Activated CD4-positive, alpha-beta T cell treated with anti-CD3 and anti-CD28 coated beads, Interleukin-2, amount 50 U/mL, for 48 hours (primary cell): ENCODE measurements around the gene GTF2IRD1.
A peak's percentile ranks its signal among the peaks of the same experiment; 100 is the strongest.
"Not testable (repeated sequence)": the region's sequence is repeated elsewhere in the genome, so short reads cannot be mapped to it uniquely, and the experiment has no call there.

Source experiments
- DNase-seq, 2 experiments: peaks; one replicate each; pipeline ENCODE4 v3.0.0-alpha.2; 2020

The GTF2IRD1 gene

GRCh38 chr7:74430409-74430808 is 23.3 kb upstream of the GTF2IRD1 start:
- not testable (repeated sequence) for DNase-seq

- DNase-seq, result no peak
These were observed 22.7 kb upstream of the GTF2IRD1 start for GRCh38 chr7:74430961-74431466.

- DNase-seq, result not testable (repeated sequence)
These were observed 16.5 kb upstream of the GTF2IRD1 start for GRCh38 chr7:74437291-74437571.

DNA sequence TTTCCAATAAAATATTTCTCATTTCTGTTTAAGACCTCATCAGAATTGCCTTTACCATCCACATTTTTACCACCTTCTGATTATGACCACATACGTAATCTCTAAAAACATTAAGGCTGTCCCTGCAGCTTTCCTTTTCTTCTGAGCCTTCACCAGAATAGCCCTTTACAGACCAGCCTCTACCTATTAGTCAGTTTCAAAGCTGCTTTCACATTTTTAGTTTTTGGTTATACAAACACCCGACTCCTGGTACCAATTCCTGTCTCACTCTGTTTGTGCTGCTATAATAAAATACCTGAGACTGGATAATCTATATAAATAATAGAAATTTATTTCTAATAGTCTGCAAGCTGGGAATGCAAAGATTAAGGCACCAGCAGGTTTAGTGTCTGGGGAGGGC is 15.4 kb upstream of the GTF2IRD1 start:
- DNase-seq, result no peak

GRCh38 chr7:74439541-74439940 is 14.2 kb upstream of the GTF2IRD1 start:
- DNase-seq, result no peak

GRCh38 chr7:74440143-74440542 is 13.6 kb upstream of the GTF2IRD1 start:
- not testable (repeated sequence) for DNase-seq

GRCh38 chr7:74441801-74442200 is 11.9 kb upstream of the GTF2IRD1 start:
- DNase-seq, result no peak

DNA sequence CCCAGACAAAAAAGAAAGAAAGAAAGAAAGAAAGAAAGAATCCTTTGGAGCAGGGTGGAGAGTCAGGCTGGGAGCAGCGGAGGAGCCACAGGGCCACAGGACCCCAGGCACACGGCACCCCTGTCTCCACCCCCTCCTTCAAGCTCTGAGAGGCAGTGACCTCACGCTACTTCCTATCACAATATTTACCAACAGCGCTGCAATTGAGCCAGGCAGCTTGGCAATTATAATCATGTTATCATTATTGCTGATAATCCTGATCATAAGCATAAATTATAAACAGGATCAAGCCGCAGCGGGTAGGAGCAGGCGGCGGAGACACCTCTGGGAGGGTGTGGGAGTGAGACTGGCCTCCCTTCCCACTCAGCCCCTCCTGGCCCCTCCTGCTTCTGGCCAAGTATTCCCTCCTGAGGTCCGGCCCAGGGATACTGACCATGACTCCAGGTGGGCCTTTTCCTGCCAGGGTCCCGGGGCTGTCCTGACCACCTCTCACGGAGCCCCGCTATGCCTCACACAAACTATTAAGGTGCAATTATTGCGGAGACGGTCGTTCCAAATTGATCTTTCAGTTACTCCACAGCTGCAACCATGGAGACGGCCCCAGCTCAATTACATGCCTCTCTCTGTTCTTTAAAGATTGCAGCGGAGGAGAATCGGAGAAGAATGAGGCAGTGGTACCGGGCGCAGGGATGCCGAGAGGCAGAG is 10.0 kb upstream of the GTF2IRD1 start:
- DNase-seq, result no peak

DNA sequence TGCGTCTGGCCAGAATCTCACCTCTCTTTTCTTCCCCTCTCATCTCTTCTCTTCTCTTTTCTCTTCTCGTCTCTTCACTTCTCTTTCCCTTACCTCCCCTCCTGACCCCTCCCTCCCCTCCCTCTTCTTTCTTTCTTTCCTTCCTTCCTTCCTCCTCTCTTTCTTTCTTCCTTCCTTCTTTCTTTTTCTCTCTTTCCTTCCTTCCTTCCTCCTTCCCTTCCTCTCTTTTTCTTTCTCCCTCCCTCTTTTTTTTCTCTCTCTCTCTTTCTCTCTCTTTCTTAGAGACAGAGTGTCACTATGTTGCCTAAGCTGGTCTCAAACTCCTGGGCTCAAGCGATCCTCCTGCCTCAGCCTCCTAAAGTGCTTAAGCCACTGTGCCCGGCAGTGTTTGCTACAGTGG is 4.6 kb upstream of the GTF2IRD1 start:
- no peak for DNase-seq

DNA sequence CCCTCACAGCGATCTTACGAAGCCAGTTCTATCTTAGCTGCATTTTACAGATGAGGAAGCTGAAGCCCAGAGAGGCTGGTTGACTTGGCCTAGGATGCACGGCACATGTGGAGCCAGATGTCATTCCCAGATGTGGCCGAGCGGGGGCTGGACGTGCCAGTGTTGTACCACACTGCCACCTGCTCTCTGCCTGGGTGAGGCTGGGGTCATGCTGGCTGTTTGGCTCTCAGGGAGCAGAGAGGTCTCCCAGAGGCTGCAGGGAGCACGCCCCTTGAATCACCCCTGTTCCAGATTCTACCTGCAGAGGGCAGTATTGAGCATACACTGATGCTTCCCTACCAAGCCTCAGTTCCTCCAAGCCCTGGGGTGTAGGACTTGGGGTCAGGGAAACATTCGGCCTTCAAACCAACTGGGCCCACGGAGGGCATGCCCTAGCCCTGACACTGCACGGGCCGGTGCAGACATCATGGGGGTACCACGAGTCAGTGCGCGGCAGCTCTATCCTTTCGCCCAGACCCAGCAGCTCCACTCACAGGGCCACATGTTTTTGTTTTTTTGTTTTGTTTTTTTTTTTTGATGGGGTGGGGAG is 3.8 kb upstream of the GTF2IRD1 start:
- DNase-seq, result peak; percentile 74 to 82

DNA sequence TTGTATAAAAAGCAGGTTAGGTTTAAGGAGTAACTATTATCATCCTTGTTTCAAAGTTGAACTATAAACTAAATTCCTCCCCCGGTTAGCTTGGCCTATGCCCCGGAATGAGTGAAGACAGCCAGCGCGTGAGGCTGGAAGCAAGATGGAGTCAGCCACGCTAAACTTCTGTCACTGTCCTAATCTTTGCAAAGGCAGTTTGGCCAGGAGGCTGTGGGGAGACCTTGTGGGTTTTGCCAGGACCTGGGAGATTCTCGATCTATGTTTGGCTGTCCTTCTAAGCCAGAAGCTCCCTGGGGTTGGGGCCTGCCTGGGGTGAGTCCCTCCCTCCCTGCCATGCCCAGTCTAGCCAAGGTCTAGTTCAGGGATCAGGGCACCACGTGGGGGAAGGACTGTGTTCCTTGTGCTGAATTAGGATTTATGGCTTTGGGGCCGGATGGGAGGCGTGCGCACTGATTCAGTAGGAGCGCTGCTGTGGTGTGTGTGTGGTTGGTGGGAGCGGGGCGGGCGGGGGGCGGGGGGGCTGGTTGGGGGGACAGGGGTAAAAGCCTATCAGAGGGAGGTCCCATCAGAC is 871 bp upstream of the GTF2IRD1 start:
- DNase-seq, result peak; percentile 26 to 37

- peak; percentile 29 to 34 for DNase-seq
These were observed 567 bp downstream of the GTF2IRD1 start for GRCh38 chr7:74454021-74454924.

- no peak for DNase-seq
These were observed 1.2 kb downstream of the GTF2IRD1 start for GRCh38 chr7:74454925-74455288.

DNA sequence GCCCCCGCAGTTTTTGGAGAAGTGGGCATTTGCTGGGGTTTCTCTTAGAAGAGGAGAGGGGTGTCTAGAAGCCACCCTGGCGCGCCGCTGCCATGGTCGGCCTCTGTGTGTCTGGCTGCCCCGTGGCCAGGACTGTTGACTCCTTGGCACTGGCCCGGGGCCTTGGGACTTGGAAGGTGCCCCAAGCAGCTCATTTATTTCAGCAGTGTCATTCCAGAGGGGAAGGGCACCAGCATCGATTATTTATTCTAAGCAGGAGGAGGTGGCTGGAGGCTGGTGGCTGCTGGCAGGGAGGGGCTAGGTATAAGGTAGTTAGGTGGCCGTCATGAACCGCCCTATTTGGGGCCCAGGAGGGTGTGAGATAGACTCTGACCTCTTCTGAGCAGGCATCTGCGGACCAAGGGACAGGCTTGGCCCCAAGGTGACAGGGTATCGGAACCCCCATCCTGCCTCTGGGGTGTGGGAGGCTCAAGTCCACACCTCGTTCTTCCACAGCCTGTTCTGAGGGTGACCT is 1.6 kb downstream of the GTF2IRD1 start:
- no peak for DNase-seq

DNA sequence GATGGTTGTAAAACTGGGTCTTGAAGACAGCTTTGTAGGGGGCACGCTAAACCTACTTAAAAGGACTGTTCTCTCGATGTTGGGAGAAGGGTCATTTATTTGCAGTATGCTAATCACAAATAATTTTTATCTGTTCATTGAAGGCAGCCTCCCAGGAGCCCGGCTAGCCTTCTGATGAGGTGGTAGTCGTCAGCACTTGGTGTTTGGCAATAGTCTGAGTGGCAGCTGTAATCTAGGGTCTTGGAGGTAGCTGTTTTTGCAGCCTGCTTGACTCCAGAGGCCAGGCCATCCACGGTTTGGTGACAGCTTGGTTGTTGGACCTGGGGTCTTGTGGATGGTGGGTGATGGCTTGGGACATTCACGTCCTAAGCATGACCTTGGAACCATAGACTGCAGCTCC is 2.2 kb downstream of the GTF2IRD1 start:
- no peak for DNase-seq

DNA sequence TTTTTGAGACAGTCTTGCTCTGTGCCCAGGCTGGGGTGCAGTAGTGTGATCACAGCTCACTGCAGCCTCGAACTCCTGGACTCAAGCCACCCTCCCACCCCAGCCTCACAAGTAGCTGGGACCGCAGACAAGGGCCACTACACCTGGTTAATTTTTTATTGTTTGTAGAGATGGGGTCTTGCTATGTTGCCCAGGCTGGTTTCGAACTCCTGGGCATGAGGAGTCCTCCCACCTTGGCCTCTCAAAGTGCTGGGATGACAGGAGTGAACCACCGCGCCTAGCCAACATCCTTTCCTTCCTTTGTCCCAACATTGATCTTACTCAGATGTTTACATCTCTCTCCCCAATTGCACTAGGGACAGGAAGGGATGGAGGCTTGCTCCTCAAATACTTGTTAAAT is 3.3 kb downstream of the GTF2IRD1 start:
- no peak for DNase-seq

DNA sequence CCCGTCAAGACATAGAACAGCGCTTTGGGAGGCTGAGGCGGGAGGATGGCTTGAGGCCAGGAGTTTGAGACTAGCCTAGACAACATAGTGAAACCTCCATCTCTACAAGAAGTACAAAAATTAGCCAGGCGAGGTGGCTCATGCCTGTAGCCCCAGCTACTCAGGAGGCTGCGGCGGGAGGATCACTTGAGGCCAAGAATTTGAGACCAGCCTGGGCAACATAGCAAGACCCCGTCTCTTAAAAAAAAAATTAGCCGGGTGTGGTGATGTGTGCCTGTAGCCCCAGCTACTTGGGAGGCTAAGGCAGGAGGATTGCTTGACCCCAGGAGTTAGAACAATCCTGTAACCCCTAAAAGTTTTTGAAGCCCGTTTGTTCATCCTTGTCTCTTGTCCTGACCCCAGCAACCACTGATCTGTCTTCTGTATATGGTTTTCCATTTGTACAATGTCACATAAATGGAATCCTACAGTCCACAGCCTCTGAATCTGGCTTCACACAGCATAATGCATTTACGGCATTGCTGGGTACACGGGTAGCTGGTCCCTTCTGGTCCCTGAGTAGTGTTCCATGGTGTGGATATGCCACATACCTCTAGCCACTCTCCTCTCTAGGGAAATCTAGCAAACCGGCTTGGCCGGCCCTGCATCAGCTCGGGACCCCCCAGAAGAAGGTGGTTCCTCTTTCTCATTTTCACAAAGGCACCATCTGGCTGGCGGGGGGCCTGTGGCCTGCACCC is 8.4 kb downstream of the GTF2IRD1 start:
- DNase-seq, result no peak

GRCh38 chr7:74462707-74463100 is 9.0 kb downstream of the GTF2IRD1 start:
- no peak for DNase-seq

DNA sequence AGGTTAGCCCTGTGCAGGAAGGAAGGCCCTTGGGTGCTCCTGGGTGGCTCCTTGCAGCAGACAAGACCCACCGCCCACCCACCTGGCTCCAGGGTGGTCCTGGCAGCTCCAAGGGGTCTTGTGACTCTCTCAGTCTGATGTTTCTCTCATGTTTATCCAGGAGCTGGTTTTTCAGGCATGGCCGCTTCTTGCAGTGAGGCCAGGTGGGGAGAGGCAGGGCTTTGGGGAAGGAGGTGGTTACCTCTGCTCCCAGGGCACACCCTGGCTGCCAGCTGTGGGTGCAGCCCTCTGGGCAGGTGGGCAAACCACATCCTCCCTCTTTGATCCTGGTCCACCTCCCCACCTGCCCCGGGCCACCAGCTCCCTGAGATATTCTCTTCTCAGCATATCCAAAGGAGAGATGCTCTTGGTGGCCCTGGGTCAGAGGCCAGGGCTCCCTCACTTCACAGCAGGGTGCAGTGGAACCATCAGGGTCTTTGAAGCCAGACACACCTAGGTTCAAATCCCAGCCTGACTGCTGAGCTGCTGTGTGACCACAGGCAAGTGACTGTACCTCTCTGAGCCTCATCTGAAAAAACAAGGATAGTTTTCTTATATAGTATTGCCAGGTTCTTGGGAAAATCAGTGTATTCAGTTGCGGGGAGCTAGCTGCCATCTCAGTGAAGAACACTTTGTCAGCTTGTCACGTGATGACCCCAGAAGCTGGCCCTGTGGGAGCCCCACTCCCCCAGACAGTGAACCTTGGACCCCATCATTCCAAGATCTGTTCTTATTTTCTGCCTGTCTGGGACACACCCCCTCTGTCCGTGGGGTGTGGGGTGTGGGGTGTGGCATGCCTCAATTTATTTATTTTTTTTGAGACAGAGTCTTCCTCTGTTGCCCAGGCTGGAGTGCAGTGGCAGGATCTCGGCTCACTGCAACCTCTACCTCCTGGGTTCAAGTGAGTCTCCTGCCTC is 11.5 kb downstream of the GTF2IRD1 start:
- no peak for DNase-seq

- no peak for DNase-seq
These were observed 12.6 kb downstream of the GTF2IRD1 start for GRCh38 chr7:74466196-74466813.

- no peak for DNase-seq
These were observed 14.2 kb downstream of the GTF2IRD1 start for GRCh38 chr7:74467876-74468275.
